ENCODE results near the gene HRH3.

The HRH3 gene

DNA sequence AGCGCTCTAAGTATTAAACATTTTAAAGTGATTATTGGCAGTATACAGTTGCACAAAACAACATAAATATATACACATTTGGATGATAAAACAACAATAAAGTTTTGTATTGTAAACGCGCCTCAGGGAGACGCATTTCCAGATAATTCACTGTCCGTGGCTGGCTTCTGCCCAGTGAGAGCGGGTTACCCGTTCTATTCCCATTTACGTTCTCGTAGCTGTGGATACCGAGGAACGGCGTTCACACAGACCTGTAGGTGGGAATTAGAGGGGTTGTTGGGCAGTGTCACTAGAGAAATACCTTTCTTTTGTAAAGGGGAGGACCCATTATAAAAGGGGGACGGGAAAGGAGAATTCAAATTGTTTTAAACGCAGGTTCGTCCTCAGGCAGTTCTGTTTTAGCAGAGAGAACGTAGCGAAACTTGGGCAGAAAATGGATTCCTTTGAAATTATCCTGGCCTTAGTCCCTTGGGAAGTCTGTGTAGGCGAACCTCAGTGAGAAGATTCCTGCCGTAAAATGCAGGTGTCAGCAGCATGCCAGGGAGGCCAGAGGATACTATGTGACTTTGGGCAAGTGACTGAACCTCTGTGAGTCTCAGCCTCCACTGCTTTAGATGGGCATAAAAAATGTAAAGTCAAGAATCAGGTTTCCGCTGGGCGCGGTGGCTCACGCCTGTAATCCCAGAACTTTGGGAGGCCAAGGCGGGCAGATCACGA, 36.5 kb downstream of the HRH3 start:
- peaks cover 28% of the 10 kb centered on the region for H3K36me3 ChIP-seq (ENCODE audit: low read depth)
- H3K4me1 ChIP-seq (ENCODE audit: insufficient read depth, poor library complexity, severe bottlenecking), result peaks cover 18% of the 10 kb centered on the region
- ATAC-seq (ENCODE audit: low read depth), result no peak
- peak; percentile 51 for DNase-seq (ENCODE audit: low spot score)
- no peaks in the 10 kb centered on the region for H3K27me3 ChIP-seq (ENCODE audit: insufficient read depth, poor library complexity, severe bottlenecking)
- H3K27ac ChIP-seq (ENCODE audit: poor library complexity, severe bottlenecking), result peak overlapping the region; percentile 63
- H3K9me3 ChIP-seq (ENCODE audit: severe bottlenecking), result no peaks in the 10 kb centered on the region
- TF ChIP-seq, protein P1, sequence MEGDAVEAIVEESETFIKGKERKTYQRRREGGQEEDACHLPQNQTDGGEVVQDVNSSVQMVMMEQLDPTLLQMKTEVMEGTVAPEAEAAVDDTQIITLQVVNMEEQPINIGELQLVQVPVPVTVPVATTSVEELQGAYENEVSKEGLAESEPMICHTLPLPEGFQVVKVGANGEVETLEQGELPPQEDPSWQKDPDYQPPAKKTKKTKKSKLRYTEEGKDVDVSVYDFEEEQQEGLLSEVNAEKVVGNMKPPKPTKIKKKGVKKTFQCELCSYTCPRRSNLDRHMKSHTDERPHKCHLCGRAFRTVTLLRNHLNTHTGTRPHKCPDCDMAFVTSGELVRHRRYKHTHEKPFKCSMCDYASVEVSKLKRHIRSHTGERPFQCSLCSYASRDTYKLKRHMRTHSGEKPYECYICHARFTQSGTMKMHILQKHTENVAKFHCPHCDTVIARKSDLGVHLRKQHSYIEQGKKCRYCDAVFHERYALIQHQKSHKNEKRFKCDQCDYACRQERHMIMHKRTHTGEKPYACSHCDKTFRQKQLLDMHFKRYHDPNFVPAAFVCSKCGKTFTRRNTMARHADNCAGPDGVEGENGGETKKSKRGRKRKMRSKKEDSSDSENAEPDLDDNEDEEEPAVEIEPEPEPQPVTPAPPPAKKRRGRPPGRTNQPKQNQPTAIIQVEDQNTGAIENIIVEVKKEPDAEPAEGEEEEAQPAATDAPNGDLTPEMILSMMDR (IDR thresholded peaks at IDR 0.05; ENCODE audit: poor library complexity, severe bottlenecking), result no peak
- peak overlapping the region; percentile 88 for H3K4me3 ChIP-seq (ENCODE audit: severe bottlenecking)

DNA sequence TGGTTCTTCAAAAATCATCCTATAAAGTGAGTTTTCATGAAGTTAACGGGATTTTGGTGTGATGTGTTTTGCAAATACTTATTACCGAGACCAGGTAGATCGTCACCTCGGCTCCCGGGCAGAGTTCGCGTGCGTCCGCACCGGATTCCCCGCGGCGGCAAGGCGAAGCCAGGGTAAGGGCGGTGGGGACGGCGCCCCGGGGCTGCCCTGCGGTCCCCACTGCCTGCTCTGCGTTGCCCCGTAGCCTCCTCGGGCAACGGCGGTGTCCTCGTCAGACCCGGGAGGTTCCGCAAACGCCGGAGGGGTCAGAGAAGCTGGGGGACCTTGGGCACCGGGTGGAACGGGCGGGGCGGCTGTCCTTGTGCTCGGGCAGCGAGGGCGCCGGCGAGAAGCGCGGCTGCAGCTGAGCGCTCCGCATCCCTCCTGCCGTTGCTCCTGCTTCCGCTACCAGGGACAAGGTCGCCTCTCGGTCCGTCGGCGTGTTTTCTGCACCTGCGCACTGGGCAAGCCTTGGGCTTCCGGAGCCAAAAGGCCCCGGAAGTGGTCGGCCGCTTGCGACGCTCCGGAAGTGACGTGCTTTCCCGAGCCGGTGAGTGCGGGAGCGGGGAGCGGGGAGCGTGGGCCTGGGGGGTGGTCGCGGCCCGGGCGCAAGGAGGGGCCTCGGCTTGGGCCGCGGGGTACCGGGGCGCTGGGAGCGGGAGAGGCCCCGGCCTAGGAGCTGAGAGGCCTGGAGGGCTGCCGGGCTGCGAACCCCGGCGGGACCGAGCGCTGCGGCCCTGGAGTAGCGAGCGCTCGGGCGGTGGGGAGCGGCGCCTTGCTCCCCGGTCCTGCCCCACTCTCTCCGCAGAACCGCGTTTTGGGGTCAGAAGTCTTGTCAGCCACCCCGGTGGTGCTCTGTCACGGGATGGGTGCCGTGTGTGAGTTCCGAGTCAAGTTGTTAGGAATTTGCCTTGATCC, 37.3 kb downstream of the HRH3 start, which contains the start of gene MTG2:
Gene MTG2, plus strand, starts transcription at position 560 of the 957 bp plus-strand sequence. CDS start 10,393 bp downstream, outside the sequence.
- peak; percentile 94 for ATAC-seq (ENCODE audit: low read depth)
- Histone ChIP-seq H3K9me3 (ENCODE audit: severe bottlenecking) (no peaks in the 10 kb centered on the region), H3K27me3 (ENCODE audit: insufficient read depth, poor library complexity, severe bottlenecking) (no peaks in the 10 kb centered on the region), H3K27ac (ENCODE audit: poor library complexity, severe bottlenecking) (peak within 1 kb of the TSS; percentile 63), H3K4me3 (ENCODE audit: severe bottlenecking) (peak within 1 kb of the TSS; percentile 88), H3K4me1 (ENCODE audit: insufficient read depth, poor library complexity, severe bottlenecking) (peaks cover 17% of the 10 kb centered on the region), H3K36me3 (ENCODE audit: low read depth) (peaks cover 27% of the 10 kb centered on the region)
- DNase-seq (ENCODE audit: low spot score), result peak; percentile 100
- TF ChIP-seq, protein P1 (IDR thresholded peaks at IDR 0.05; ENCODE audit: poor library complexity, severe bottlenecking), result no peak

DNA sequence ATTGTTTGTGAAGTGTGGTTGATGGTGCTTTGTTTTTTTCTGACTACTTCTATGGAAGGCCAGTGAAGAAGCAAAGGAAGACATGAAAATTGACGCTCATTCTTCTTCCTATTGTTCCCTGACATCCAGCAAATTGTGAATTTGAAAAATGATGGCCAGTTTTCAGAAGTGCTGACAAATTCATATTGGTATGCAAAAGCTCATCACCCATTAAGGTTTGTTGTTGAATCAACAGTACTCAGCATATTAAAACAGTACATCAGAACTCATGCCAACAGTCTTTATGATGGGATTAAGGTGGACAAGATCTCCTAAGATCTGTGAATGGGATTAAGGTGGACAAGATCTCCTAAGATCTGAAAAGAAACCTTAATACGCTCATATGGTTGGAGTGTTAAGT, 38.3 kb downstream of the HRH3 start:
- peak overlapping the region; percentile 63 for H3K27ac ChIP-seq (ENCODE audit: poor library complexity, severe bottlenecking)
- TF ChIP-seq, protein P1 (IDR thresholded peaks at IDR 0.05; ENCODE audit: poor library complexity, severe bottlenecking), result no peak
- H3K4me1 ChIP-seq (ENCODE audit: insufficient read depth, poor library complexity, severe bottlenecking), result peaks cover 8% of the 10 kb centered on the region
- no peaks in the 10 kb centered on the region for H3K9me3 ChIP-seq (ENCODE audit: severe bottlenecking)
- ATAC-seq (ENCODE audit: low read depth) (no peak), DNase-seq (ENCODE audit: low spot score) (no peak)
- no peaks in the 10 kb centered on the region for H3K27me3 ChIP-seq (ENCODE audit: insufficient read depth, poor library complexity, severe bottlenecking)
- peak overlapping the region; percentile 88 for H3K4me3 ChIP-seq (ENCODE audit: severe bottlenecking)
- H3K36me3 ChIP-seq (ENCODE audit: low read depth), result peaks cover 27% of the 10 kb centered on the region

DNA sequence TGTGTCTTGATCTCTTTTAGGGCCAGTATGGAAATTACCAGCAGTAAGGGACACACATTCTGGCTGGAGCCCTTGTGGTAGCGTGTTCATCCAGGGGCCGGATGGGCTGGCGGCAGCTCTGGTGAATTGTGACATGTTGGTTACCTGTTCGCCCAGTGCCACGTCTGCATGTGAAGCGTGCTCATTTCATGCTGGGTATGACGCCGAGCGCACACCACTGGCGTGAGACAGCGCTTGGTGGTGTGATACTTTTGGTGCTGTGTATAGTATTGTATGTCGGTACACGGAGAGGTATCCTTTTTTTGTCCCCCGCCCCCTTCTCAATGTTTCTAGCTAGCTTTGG, 40.9 kb downstream of the HRH3 start:
- ATAC-seq (ENCODE audit: low read depth) (no peak), DNase-seq (ENCODE audit: low spot score) (peak; percentile 79)
- TF ChIP-seq, protein P1 (IDR thresholded peaks at IDR 0.05; ENCODE audit: poor library complexity, severe bottlenecking), result no peak
- peaks cover 46% of the 10 kb centered on the region for H3K36me3 ChIP-seq (ENCODE audit: low read depth)
- H3K4me3 ChIP-seq (ENCODE audit: severe bottlenecking), result no peak overlapping the region
- no peaks in the 10 kb centered on the region for H3K27me3 ChIP-seq (ENCODE audit: insufficient read depth, poor library complexity, severe bottlenecking)
- peaks cover 8% of the 10 kb centered on the region for H3K4me1 ChIP-seq (ENCODE audit: insufficient read depth, poor library complexity, severe bottlenecking)
- no peaks in the 10 kb centered on the region for H3K9me3 ChIP-seq (ENCODE audit: severe bottlenecking)
- no peak overlapping the region for H3K27ac ChIP-seq (ENCODE audit: poor library complexity, severe bottlenecking)
